Endodermal cell (in vitro differentiated cells): ENCODE results near the gene FOXN4. TPM values are rescaled to one million over a fixed set of nuclear protein-coding genes. Genes with fewer than 3 reads are reported as not detected.

Experiments
- DNase-seq: peaks from one replicate; pipeline ENCODE4 v3.0.0-alpha.2; 2017
- H3K27ac ChIP-seq: 2 replicates; pipeline ENCODE4 v1.5.1; 2013; ENCODE audit warnings: mild to moderate bottlenecking, low read depth, low read length, moderate library complexity
- H3K27me3 ChIP-seq: 2 replicates; pipeline ENCODE4 v1.6.1; 2013; ENCODE audit warnings: mild to moderate bottlenecking, low read length, moderate library complexity; ENCODE audit not compliant: insufficient read depth, control insufficient read depth, poor library complexity, severe bottlenecking
- H3K36me3 ChIP-seq: 2 replicates; pipeline ENCODE4 v1.7.0; 2013; ENCODE audit warnings: mild to moderate bottlenecking, low read length, moderate library complexity; ENCODE audit not compliant: control insufficient read depth, insufficient read depth
- H3K4me1 ChIP-seq: one replicate; pipeline ENCODE4 v1.7.0; 2013; ENCODE audit warnings: low read length; ENCODE audit not compliant: control insufficient read depth, insufficient read depth
- H3K4me3 ChIP-seq: 2 replicates; pipeline ENCODE4 v1.5.1; 2013; ENCODE audit warnings: mild to moderate bottlenecking, low read length, moderate library complexity
- H3K9ac ChIP-seq: 2 replicates; pipeline ENCODE4 v1.6.1; 2013; ENCODE audit warnings: mild to moderate bottlenecking, low read length, moderate library complexity; ENCODE audit not compliant: poor library complexity, severe bottlenecking; ENCODE audit errors: extremely low read depth
- H3K9me3 ChIP-seq: 2 replicates; pipeline ENCODE4 v1.6.1; 2013; ENCODE audit warnings: mild to moderate bottlenecking, low read length, moderate library complexity; ENCODE audit not compliant: control insufficient read depth
- H3K27ac Mint-ChIP-seq: 2 replicates; pipeline ENCODE4 v1.8.0; 2020; ENCODE audit warnings: mixed read lengths
- H3K27me3 Mint-ChIP-seq: 2 replicates; pipeline ENCODE4 v1.8.0; 2021; ENCODE audit warnings: mild to moderate bottlenecking, mixed read lengths; ENCODE audit not compliant: insufficient read depth
- H3K36me3 Mint-ChIP-seq: 2 replicates; pipeline ENCODE4 v1.8.0; 2020; ENCODE audit warnings: low read depth, mixed read lengths
- H3K4me1 Mint-ChIP-seq: 2 replicates; pipeline ENCODE4 v1.8.0; 2020; ENCODE audit warnings: mixed read lengths
- H3K4me3 Mint-ChIP-seq: 2 replicates; pipeline ENCODE4 v1.8.0; 2020; ENCODE audit warnings: mild to moderate bottlenecking, moderate library complexity, mixed read lengths
- H3K9me3 Mint-ChIP-seq: 2 replicates; pipeline ENCODE4 v1.8.0; 2020; ENCODE audit warnings: mild to moderate bottlenecking, mixed read lengths
- WGBS, 2 experiments: methylation state at CpG; one replicate each; pipeline versions ENCODE4 v1.1.5 to v1.1.7; 2013; ENCODE audit warnings: missing lambda C conversion rate in 2 of 2, mixed read lengths in 1 of 2; ENCODE audit not compliant: insufficient coverage in 1 of 2, insufficient read length in 1 of 2; 5-methylcytosine and 5-hydroxymethylcytosine counted together
- total RNA-seq, 2 donors: library from RNA; stranded (reverse); fragmentation: NEBNext Ultra II Directional in 1 of 2; extraction: Animal tissue kit (Norgen Biotek cat#: 25700) in 1 of 2; gene quantifications; 2 replicates in 1 of 2; 3 replicates in 1 of 2; pipeline ENCODE4 v1.2.1, GENCODE V29; 2021
- TF ChIP-seq, protein P1 (sequence below): fragments of 200-600 bp; sonication (generic); conservative IDR thresholded peaks from 2 replicates; pipeline ENCODE4 v1.5.0; 2021; ENCODE audit warnings: antibody characterized with exemption, mild to moderate bottlenecking

The FOXN4 gene
- total RNA-seq, 2 donors from 2014 or later = 0.20 to 0.55 TPM

DNA sequence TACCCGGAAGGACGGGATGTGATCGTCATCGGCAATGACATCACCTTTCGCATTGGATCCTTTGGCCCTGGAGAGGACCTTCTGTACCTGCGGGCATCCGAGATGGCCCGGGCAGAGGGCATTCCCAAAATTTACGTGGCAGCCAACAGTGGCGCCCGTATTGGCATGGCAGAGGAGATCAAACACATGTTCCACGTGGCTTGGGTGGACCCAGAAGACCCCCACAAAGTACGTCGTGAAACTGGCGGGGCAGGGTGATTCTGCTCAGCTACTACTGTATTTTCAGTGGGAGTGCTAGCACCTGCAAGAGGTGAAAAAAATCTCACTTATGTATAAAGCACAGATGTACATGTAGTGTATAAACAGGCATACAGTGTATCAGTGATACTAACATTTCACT is 62.9 kb downstream of the FOXN4 start:
- Mint-ChIP-seq H3K36me3 (peaks cover 10% of the 10 kb centered on the region), H3K9me3 (no peaks in the 10 kb centered on the region), H3K27me3 (no peaks in the 10 kb centered on the region), H3K4me3 (no peak overlapping the region), H3K27ac (no peak overlapping the region), H3K4me1 (no peaks in the 10 kb centered on the region)
- no peak overlapping the region for H3K27ac ChIP-seq
- no peak overlapping the region for H3K9ac ChIP-seq
- no peak overlapping the region for H3K4me3 ChIP-seq
- H3K9me3 ChIP-seq = no peaks in the 10 kb centered on the region
- TF ChIP-seq, protein P1, sequence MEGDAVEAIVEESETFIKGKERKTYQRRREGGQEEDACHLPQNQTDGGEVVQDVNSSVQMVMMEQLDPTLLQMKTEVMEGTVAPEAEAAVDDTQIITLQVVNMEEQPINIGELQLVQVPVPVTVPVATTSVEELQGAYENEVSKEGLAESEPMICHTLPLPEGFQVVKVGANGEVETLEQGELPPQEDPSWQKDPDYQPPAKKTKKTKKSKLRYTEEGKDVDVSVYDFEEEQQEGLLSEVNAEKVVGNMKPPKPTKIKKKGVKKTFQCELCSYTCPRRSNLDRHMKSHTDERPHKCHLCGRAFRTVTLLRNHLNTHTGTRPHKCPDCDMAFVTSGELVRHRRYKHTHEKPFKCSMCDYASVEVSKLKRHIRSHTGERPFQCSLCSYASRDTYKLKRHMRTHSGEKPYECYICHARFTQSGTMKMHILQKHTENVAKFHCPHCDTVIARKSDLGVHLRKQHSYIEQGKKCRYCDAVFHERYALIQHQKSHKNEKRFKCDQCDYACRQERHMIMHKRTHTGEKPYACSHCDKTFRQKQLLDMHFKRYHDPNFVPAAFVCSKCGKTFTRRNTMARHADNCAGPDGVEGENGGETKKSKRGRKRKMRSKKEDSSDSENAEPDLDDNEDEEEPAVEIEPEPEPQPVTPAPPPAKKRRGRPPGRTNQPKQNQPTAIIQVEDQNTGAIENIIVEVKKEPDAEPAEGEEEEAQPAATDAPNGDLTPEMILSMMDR = no peak
- no peaks in the 10 kb centered on the region for H3K27me3 ChIP-seq
- H3K4me1 ChIP-seq = no peaks in the 10 kb centered on the region
- WGBS, 2 experiments = 91 to 97% methylated on average over 15 of the region's 15 CpGs
- H3K36me3 ChIP-seq = no peaks in the 10 kb centered on the region
- DNase-seq = no peak

DNA sequence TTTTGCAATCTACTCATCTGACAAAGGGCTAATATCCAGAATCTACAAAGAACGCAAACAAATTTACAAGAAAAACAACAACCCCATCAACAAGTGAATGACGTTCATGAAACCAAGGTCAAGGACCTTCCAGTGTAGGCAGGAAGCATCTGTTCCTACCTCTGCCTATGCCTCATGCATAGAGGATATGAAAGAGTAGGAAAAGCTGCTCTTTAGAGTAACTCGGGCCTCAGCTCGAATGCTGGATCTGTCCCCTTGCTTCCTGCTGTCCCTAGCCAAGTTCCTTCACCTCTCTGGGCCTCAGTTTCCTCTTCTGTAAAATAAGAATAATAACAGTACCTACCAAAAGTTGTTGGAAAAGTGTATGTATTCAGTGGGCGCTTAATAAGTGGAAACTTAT is 65.0 kb downstream of the FOXN4 start:
- H3K27ac ChIP-seq = no peak overlapping the region
- H3K4me3 ChIP-seq = no peak overlapping the region
- Mint-ChIP-seq H3K36me3 (peaks cover 13% of the 10 kb centered on the region), H3K27me3 (no peaks in the 10 kb centered on the region), H3K4me1 (no peaks in the 10 kb centered on the region), H3K4me3 (no peak overlapping the region), H3K9me3 (no peaks in the 10 kb centered on the region), H3K27ac (no peak overlapping the region)
- DNase-seq = no peak
- H3K27me3 ChIP-seq = no peaks in the 10 kb centered on the region
- H3K9me3 ChIP-seq = no peaks in the 10 kb centered on the region
- no peaks in the 10 kb centered on the region for H3K36me3 ChIP-seq
- WGBS, 2 experiments = 88 to 100% methylated on average over 2 to 5 of the region's 5 CpGs
- H3K4me1 ChIP-seq = no peaks in the 10 kb centered on the region
- TF ChIP-seq, protein P1 = no peak
- H3K9ac ChIP-seq = no peak overlapping the region

DNA sequence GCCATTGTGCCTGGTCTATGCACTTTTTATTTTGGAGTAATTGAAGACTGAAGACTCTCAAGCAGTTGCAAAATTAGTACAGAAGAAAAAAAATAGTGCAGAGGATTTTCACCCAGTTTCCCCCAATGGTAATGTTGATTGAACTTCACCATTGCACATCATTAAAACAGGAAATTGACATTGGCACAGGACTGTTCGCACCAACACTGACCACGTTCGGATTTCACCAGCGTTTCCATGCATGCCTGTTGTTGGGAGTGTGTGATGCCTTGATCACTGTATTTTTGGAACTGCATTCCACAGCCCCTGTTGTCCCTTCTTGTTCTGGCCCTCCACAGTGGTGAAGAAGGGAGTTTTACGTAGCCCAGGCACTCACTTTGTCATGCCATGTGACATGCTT is 67.1 kb downstream of the FOXN4 start:
- Histone ChIP-seq H3K4me1 (no peaks in the 10 kb centered on the region), H3K9me3 (no peaks in the 10 kb centered on the region), H3K4me3 (no peak overlapping the region), H3K9ac (no peak overlapping the region), H3K36me3 (no peaks in the 10 kb centered on the region), H3K27ac (no peak overlapping the region), H3K27me3 (no peaks in the 10 kb centered on the region)
- H3K4me1 Mint-ChIP-seq = no peaks in the 10 kb centered on the region
- peak overlapping the region; percentile 30 for H3K27ac Mint-ChIP-seq
- WGBS, 2 experiments = 97 to 100% methylated on average over 3 to 5 of the region's 5 CpGs
- H3K4me3 Mint-ChIP-seq = no peak overlapping the region
- TF ChIP-seq, protein P1 = no peak
- no peaks in the 10 kb centered on the region for H3K9me3 Mint-ChIP-seq
- H3K27me3 Mint-ChIP-seq = no peaks in the 10 kb centered on the region
- H3K36me3 Mint-ChIP-seq = peaks cover 13% of the 10 kb centered on the region
- DNase-seq = no peak
